Activated CD8-positive, alpha-beta memory T cell treated with anti-CD3 and anti-CD28 coated beads for 1 hour (primary cell): ENCODE measurements around the gene DAB1.

Experiments
- DNase-seq, 2 donors: peaks; one replicate each; pipeline ENCODE4 v3.0.0-alpha.2; 2020; ENCODE audit warnings: low read depth in 1 of 2; ENCODE audit errors: extremely low read depth in 1 of 2

Gene DAB1

GRCh38 chr1:56965191-56965590 lies 458.7 kb downstream of the DAB1 start:
- DNase-seq = no peak

GRCh38 chr1:56964349-56965017 lies 459.4 kb downstream of the DAB1 start:
- DNase-seq = no peak

GRCh38 chr1:56963667-56964066 lies 460.2 kb downstream of the DAB1 start:
- no peak for DNase-seq

- DNase-seq = no peak
These were observed 462.4 kb downstream of the DAB1 start for GRCh38 chr1:56961426-56961825.

GRCh38 chr1:56958526-56958925 lies 465.3 kb downstream of the DAB1 start:
- no peak for DNase-seq

GRCh38 chr1:56957931-56958330 lies 465.9 kb downstream of the DAB1 start:
- DNase-seq = no peak

GRCh38 chr1:56954664-56955063 lies 469.2 kb downstream of the DAB1 start:
- DNase-seq = no peak

GRCh38 chr1:56953386-56953785 lies 470.5 kb downstream of the DAB1 start:
- no peak for DNase-seq

- DNase-seq = no peak
These were observed 471.4 kb downstream of the DAB1 start for GRCh38 chr1:56952501-56952900.

GRCh38 chr1:56948403-56949023 lies 475.3 kb downstream of the DAB1 start:
- no peak for DNase-seq
